Fibroblast of lung (primary cell): ENCODE measurements around the gene HMGCR. TPM values are rescaled to one million over a fixed set of nuclear protein-coding genes. Genes with fewer than 3 reads are reported as not detected.

Source experiments
- DNase-seq, 2 donors: peaks; one replicate each; pipeline versions ENCODE4 v3.0.0 to v3.0.0-alpha.2; 2010; ENCODE audit warnings: low read depth in 2 of 2
- H2AFZ ChIP-seq: 2 replicates; pipeline ENCODE4 v1.5.1; 2012; ENCODE audit warnings: low read length, control low read depth, inconsistent platforms
- H3K27ac ChIP-seq: 2 replicates; pipeline ENCODE4 v1.5.1; 2011; ENCODE audit warnings: low read length, control low read depth; ENCODE audit not compliant: insufficient read depth
- H3K27me3 ChIP-seq: 2 replicates; pipeline ENCODE4 v1.5.1; 2011; ENCODE audit warnings: mild to moderate bottlenecking, low read length; ENCODE audit not compliant: control insufficient read depth, insufficient read depth
- H3K36me3 ChIP-seq: 2 replicates; pipeline ENCODE4 v1.5.1; 2011; ENCODE audit warnings: low read length; ENCODE audit not compliant: control insufficient read depth, insufficient read depth
- H3K4me1 ChIP-seq: 2 replicates; pipeline ENCODE4 v1.5.1; 2011; ENCODE audit warnings: low read length; ENCODE audit not compliant: control insufficient read depth, insufficient read depth; ENCODE audit errors: extremely low read depth
- H3K4me2 ChIP-seq: 2 replicates; pipeline ENCODE4 v1.5.1; 2011; ENCODE audit warnings: low read length, control low read depth; ENCODE audit not compliant: insufficient read depth; ENCODE audit errors: extremely low read depth
- H3K4me3 ChIP-seq, 4 experiments: fragments of 200-600 bp in 1 of 4; sonication (generic) in 1 of 4; replicated peaks in 1 of 4; 2 replicates each; pipeline ENCODE4 v1.5.1; 2011 to 2016; ENCODE audit warnings: low read length in 4 of 4, low read depth in 3 of 4, mild to moderate bottlenecking in 3 of 4, control low read depth in 2 of 4, inconsistent platforms in 1 of 4, mixed read lengths in 1 of 4; ENCODE audit not compliant: insufficient read depth in 1 of 4; ENCODE audit errors: control extremely low read depth in 1 of 4
- H3K79me2 ChIP-seq: 2 replicates; pipeline ENCODE4 v1.5.1; 2012; ENCODE audit warnings: mild to moderate bottlenecking, low read length, inconsistent platforms; ENCODE audit not compliant: control insufficient read depth, insufficient read depth
- H3K9ac ChIP-seq: 2 replicates; pipeline ENCODE4 v1.5.1; 2011; ENCODE audit warnings: mild to moderate bottlenecking, low read length, control low read depth; ENCODE audit not compliant: insufficient read depth
- H3K9me3 ChIP-seq: 2 replicates; pipeline ENCODE4 v1.5.1; 2012; ENCODE audit warnings: low read depth, low read length; ENCODE audit not compliant: control insufficient read depth, insufficient read depth
- H4K20me1 ChIP-seq: 2 replicates; pipeline ENCODE4 v1.5.1; 2011; ENCODE audit warnings: low read length; ENCODE audit not compliant: control insufficient read depth, insufficient read depth; ENCODE audit errors: extremely low read depth
- CTCF ChIP-seq, 2 donors: IDR thresholded peaks in 1 of 2; conservative IDR thresholded peaks in 1 of 2; 1 replicate in 1 of 2; 2 replicates in 1 of 2; pipeline ENCODE4 v1.5.1; 2011 to 2012; ENCODE audit warnings: low read length in 2 of 2, control low read depth in 1 of 2, inconsistent platforms in 1 of 2, low read depth in 1 of 2, mild to moderate bottlenecking in 1 of 2
- EZH2 ChIP-seq: IDR thresholded peaks from 2 replicates; pipeline ENCODE4 v1.5.1; 2012; ENCODE audit warnings: low read length, control low read depth, mild to moderate bottlenecking; ENCODE audit errors: missing control alignments
- polyA plus RNA-seq, 2 donors: library from polyadenylated mRNA; depleted of rRNA in 1 of 2; stranded (reverse) in 1 of 2; unstranded in 1 of 2; fragments of >200 nt; gene quantifications; 2 replicates each; pipeline ENCODE4 v1.2.1, GENCODE V29; 2011 to 2012; ENCODE audit warnings: missing spikeins in 1 of 2
- total RNA-seq: library from RNA; depleted of rRNA; stranded (reverse); fragments of >200 nt; gene quantifications from 2 replicates; pipeline ENCODE4 v1.2.1, GENCODE V29; 2014

HMGCR gene
- total and polyA plus RNA-seq, 2 donors (not counting 1 experiment from before 2014, with no cell fraction given) = 132 to 225 TPM

GRCh38 chr5:75384218-75384617 is 47.2 kb downstream of the HMGCR start:
- H3K4me2 ChIP-seq = no peak overlapping the region
- no peak for DNase-seq
- H4K20me1 ChIP-seq = no peaks in the 10 kb centered on the region
- H3K36me3 ChIP-seq = peaks cover 3% of the 10 kb centered on the region
- H3K4me1 ChIP-seq = no peaks in the 10 kb centered on the region
- H3K4me3 ChIP-seq = no peak overlapping the region
- no peaks in the 10 kb centered on the region for H3K27me3 ChIP-seq
- no peak overlapping the region for H3K9ac ChIP-seq
- no peak overlapping the region for H3K27ac ChIP-seq
- TF ChIP-seq EZH2 = no peak
- TF ChIP-seq CTCF (conservative IDR thresholded peaks at IDR 0.05 in 1 of 2, IDR thresholded peaks at IDR 0.05 in 1 of 2; ENCODE audit: low read depth in 1 of 2, low read length in 2 of 2) = no peak
- no peaks in the 10 kb centered on the region for H3K79me2 ChIP-seq
- H2AFZ ChIP-seq = no peak overlapping the region
- H3K9me3 ChIP-seq = no peaks in the 10 kb centered on the region

- no peak overlapping the region for H3K9ac ChIP-seq
- TF ChIP-seq EZH2 (no peak), CTCF (conservative IDR thresholded peaks at IDR 0.05 in 1 of 2, IDR thresholded peaks at IDR 0.05 in 1 of 2; ENCODE audit: low read depth in 1 of 2, low read length in 2 of 2) (no peak)
- no peaks in the 10 kb centered on the region for H3K79me2 ChIP-seq
- no peak overlapping the region for H3K4me2 ChIP-seq
- H4K20me1 ChIP-seq = no peaks in the 10 kb centered on the region
- no peak overlapping the region for H3K27ac ChIP-seq
- H3K4me1 ChIP-seq = no peaks in the 10 kb centered on the region
- H3K4me3 ChIP-seq = no peak overlapping the region
- no peaks in the 10 kb centered on the region for H3K36me3 ChIP-seq
- DNase-seq = no peak
- no peak overlapping the region for H2AFZ ChIP-seq
- no peaks in the 10 kb centered on the region for H3K27me3 ChIP-seq
- H3K9me3 ChIP-seq = no peaks in the 10 kb centered on the region
Measured at GRCh38 chr5:75387806-75388205, 50.8 kb downstream of the HMGCR start.

- H3K4me3 ChIP-seq = no peak overlapping the region
- no peak overlapping the region for H3K9ac ChIP-seq
- H3K27ac ChIP-seq = no peak overlapping the region
- no peak overlapping the region for H3K4me2 ChIP-seq
- no peaks in the 10 kb centered on the region for H3K36me3 ChIP-seq
- no peaks in the 10 kb centered on the region for H4K20me1 ChIP-seq
- no peaks in the 10 kb centered on the region for H3K4me1 ChIP-seq
- no peaks in the 10 kb centered on the region for H3K27me3 ChIP-seq
- no peaks in the 10 kb centered on the region for H3K79me2 ChIP-seq
- TF ChIP-seq EZH2 (no peak), CTCF (conservative IDR thresholded peaks at IDR 0.05 in 1 of 2, IDR thresholded peaks at IDR 0.05 in 1 of 2; ENCODE audit: low read depth in 1 of 2, low read length in 2 of 2) (no peak)
- H3K9me3 ChIP-seq = no peaks in the 10 kb centered on the region
- no peak overlapping the region for H2AFZ ChIP-seq
- DNase-seq = no peak
Measured at GRCh38 chr5:75389430-75389829, 52.4 kb downstream of the HMGCR start.
